ENCODE results near the gene EPN1.
A peak's percentile ranks its signal among the peaks of the same experiment; 100 is the strongest.

EPN1 gene

GRCh38 chr19:55677572-55678028, 2.6 kb downstream of the EPN1 start:
- Histone ChIP-seq H3K4me3 (ENCODE audit: low read length) (no peak overlapping the region), H3K36me3 (ENCODE audit: control insufficient read depth, insufficient read depth, low read length) (peaks cover 32% of the 10 kb centered on the region), H3K27me3 (ENCODE audit: control insufficient read depth, insufficient read depth, low read length) (no peaks in the 10 kb centered on the region), H3K9me3 (ENCODE audit: control insufficient read depth, low read length) (no peaks in the 10 kb centered on the region), H3K4me1 (ENCODE audit: control insufficient read depth, insufficient read depth, low read length) (peaks cover 57% of the 10 kb centered on the region), H3K9ac (ENCODE audit: low read length) (peak overlapping the region; percentile 91)

DNA sequence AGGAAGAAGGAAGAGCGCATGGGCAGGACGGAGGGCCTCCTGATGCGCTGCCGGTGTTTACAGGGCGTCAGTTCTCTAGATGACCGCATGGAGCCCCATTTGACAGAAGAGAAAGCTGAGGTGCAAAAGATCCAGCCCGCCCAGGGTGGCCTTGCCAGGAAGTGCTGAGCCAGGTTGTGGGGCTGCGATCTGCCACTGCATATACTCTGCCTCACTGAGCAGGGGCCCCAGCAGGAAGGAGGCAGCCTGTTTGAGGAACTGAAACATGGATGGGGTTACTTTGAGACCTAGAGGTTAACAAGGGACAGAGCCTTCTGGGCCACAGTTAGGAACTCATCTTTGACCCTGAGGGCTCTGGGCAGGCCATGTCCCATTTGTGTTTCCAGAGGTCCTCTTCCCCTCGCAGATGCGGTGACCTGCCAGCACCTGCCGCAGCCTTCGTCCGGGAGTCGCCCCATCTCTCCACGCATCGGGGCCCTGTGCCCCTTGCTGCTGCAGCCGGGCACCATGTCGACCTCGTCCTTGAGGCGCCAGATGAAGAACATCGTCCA, 3.2 kb downstream of the EPN1 start:
- H3K4me1 ChIP-seq (ENCODE audit: control insufficient read depth, insufficient read depth, low read length) = peaks cover 60% of the 10 kb centered on the region
- H3K36me3 ChIP-seq (ENCODE audit: control insufficient read depth, insufficient read depth, low read length) = peaks cover 32% of the 10 kb centered on the region
- no peaks in the 10 kb centered on the region for H3K9me3 ChIP-seq (ENCODE audit: control insufficient read depth, low read length)
- no peak overlapping the region for H3K9ac ChIP-seq (ENCODE audit: low read length)
- H3K27me3 ChIP-seq (ENCODE audit: control insufficient read depth, insufficient read depth, low read length) = no peaks in the 10 kb centered on the region
- H3K4me3 ChIP-seq (ENCODE audit: low read length) = no peak overlapping the region

DNA sequence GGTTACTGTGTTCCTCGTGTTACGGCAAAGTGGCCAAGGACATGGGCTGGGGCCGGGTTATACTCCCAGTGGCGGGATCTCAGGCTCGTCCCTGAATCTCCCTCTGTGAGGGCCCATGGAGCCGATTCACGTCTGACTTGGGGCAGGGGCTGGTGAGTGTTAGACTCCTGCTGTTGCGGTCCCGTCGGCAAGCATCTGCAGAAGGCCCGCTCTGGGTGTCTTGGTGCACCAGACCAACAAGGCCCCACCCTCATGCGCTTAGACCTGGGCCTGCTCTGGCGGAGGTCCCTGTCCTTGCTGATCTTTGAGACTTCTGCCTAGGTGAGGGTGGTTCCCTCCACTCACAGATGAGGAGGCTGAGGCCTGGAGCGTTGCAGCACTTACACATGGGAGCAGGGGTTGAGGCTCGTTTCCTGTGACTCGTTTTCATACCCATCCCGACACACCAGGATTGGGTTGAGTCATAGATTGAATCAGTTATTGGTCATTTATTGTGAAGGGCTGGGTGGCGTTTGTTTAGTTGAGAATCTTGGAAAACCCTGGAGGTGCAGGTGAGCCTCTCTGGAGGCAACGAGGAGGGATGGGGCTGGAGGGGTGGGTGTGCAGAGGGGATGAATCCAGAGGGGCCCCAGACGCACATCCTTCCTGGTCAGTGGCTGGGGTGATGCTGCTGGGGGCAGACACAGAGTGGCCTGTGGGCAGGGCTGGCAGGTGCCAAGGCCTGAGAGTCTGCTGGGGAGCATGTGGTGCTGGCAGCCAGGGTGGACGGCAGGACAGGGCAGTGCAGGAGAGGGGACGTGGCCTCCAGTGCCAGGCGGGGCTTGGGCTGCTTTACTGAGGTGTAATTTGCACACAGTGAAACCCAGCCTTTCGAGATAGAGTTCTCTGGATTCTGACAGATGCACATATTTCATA, 4.6 kb downstream of the EPN1 start:
- H3K9ac ChIP-seq (ENCODE audit: low read length) = no peak overlapping the region
- H3K36me3 ChIP-seq (ENCODE audit: control insufficient read depth, insufficient read depth, low read length) = peaks cover 32% of the 10 kb centered on the region
- no peaks in the 10 kb centered on the region for H3K9me3 ChIP-seq (ENCODE audit: control insufficient read depth, low read length)
- no peaks in the 10 kb centered on the region for H3K27me3 ChIP-seq (ENCODE audit: control insufficient read depth, insufficient read depth, low read length)
- H3K4me3 ChIP-seq (ENCODE audit: low read length) = no peak overlapping the region
- H3K4me1 ChIP-seq (ENCODE audit: control insufficient read depth, insufficient read depth, low read length) = peaks cover 73% of the 10 kb centered on the region

- peaks cover 82% of the 10 kb centered on the region for H3K4me1 ChIP-seq (ENCODE audit: control insufficient read depth, insufficient read depth, low read length)
Observed at GRCh38 chr19:55680339-55681130, 5.5 kb downstream of the EPN1 start.

DNA sequence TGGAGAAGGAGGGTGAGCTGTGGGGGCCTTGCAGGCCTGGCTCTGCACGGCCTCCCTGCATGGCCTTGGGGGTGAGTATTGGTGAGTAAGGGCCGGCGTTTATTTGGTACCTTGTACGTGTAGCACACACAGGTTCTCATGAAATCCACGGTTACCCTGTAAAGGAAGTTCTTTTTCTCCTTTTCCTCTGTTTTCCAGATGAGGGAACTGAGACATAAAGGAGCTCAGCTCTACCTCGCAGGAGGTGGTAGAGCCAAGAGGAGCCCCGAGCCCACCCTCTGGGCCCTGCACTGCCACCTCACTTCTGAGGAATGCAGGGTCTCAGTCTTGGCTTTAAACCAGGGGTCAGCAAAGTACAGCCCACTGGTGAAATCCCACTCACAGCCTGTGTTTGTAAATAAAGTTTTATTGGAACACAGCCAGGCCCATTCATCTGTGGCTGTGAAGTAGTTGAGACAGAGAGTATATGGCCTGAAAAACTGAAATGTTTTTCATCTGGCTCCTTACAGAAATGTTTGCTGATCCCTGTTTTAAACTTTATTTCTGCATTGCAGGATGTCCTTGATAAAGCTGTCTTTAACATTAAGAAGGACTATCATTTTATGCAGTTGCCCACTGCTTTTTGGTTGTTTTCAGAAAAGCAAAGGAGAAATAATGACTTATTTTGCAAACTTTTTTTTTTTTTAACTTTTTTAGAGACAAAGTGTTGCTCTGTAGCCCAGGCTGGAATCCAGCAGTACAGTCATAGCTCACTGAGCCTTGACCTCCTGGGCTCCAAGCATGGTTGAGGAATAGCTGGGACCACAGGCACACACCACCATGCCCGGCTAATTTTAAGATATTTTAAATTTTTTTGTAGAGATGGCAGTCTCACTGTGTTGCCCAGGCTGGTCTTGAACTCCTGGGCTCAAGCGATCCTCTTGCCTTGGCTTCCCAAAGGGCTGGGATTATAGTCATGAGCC, 6.4 kb downstream of the EPN1 start:
- H3K4me1 ChIP-seq (ENCODE audit: control insufficient read depth, insufficient read depth, low read length) = peaks cover 91% of the 10 kb centered on the region
- H3K4me3 ChIP-seq (ENCODE audit: low read length) = no peak overlapping the region
- peaks cover 43% of the 10 kb centered on the region for H3K36me3 ChIP-seq (ENCODE audit: control insufficient read depth, insufficient read depth, low read length)
- no peaks in the 10 kb centered on the region for H3K27me3 ChIP-seq (ENCODE audit: control insufficient read depth, insufficient read depth, low read length)
- no peak overlapping the region for H3K9ac ChIP-seq (ENCODE audit: low read length)
- H3K9me3 ChIP-seq (ENCODE audit: control insufficient read depth, low read length) = no peaks in the 10 kb centered on the region

More at GRCh38 chr19:55680339-55681130, 5.5 kb downstream of the EPN1 start:
- Histone ChIP-seq H3K27me3 (ENCODE audit: control insufficient read depth, insufficient read depth, low read length) (no peaks in the 10 kb centered on the region), H3K36me3 (ENCODE audit: control insufficient read depth, insufficient read depth, low read length) (peaks cover 39% of the 10 kb centered on the region), H3K4me3 (ENCODE audit: low read length) (no peak overlapping the region), H3K9ac (ENCODE audit: low read length) (no peak overlapping the region), H3K9me3 (ENCODE audit: control insufficient read depth, low read length) (no peaks in the 10 kb centered on the region)

GRCh38 chr19:55683449-55684261, 8.6 kb downstream of the EPN1 start:
- Histone ChIP-seq H3K36me3 (ENCODE audit: control insufficient read depth, insufficient read depth, low read length) (peaks cover 41% of the 10 kb centered on the region), H3K4me1 (ENCODE audit: control insufficient read depth, insufficient read depth, low read length) (peaks cover 92% of the 10 kb centered on the region), H3K9me3 (ENCODE audit: control insufficient read depth, low read length) (no peaks in the 10 kb centered on the region), H3K9ac (ENCODE audit: low read length) (peak overlapping the region; percentile 32), H3K27me3 (ENCODE audit: control insufficient read depth, insufficient read depth, low read length) (no peaks in the 10 kb centered on the region), H3K4me3 (ENCODE audit: low read length) (peak overlapping the region; percentile 0)

DNA sequence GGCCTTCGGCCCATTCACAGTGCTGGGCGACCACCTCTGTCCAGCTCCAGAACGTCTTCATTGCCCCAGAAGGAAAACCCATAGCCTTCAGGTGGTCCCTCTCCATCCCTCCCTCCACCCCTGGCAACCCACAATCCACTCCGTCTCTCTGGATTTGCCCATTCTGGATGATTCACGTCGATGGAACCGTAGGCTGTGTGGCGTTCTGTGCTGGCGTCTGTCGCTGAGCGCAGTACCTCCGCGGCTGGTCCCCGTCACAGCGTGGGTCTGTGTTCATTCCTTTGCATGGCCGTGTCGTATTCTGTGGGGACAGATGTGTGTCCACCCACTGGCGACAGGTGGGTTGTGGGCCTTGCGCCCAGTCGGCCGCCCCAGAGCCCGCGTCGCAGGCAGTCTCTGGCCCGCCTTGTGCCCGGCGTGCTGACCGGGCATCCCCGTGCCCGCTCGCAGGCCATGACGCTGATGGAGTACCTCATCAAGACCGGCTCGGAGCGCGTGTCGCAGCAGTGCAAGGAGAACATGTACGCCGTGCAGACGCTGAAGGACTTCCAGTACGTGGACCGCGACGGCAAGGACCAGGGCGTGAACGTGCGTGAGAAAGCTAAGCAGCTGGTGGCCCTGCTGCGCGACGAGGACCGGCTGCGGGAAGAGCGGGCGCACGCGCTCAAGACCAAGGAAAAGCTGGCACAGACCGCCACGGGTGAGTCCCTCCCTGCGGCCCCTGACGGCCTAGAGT, 10.1 kb downstream of the EPN1 start:
- Histone ChIP-seq H3K9ac (ENCODE audit: low read length) (peak overlapping the region; percentile 38), H3K4me1 (ENCODE audit: control insufficient read depth, insufficient read depth, low read length) (peaks cover 92% of the 10 kb centered on the region), H3K27me3 (ENCODE audit: control insufficient read depth, insufficient read depth, low read length) (no peaks in the 10 kb centered on the region)

GRCh38 chr19:55685776-55686175, 10.8 kb downstream of the EPN1 start:
- H3K9me3 ChIP-seq (ENCODE audit: control insufficient read depth, low read length) = no peaks in the 10 kb centered on the region
- peak overlapping the region; percentile 9 for H3K9ac ChIP-seq (ENCODE audit: low read length)
- no peak overlapping the region for H3K4me3 ChIP-seq (ENCODE audit: low read length)
- H3K27me3 ChIP-seq (ENCODE audit: control insufficient read depth, insufficient read depth, low read length) = no peaks in the 10 kb centered on the region
- peaks cover 86% of the 10 kb centered on the region for H3K4me1 ChIP-seq (ENCODE audit: control insufficient read depth, insufficient read depth, low read length)
- peaks cover 41% of the 10 kb centered on the region for H3K36me3 ChIP-seq (ENCODE audit: control insufficient read depth, insufficient read depth, low read length)

More for the DNA sequence above, 10.1 kb downstream of the EPN1 start:
- peaks cover 39% of the 10 kb centered on the region for H3K36me3 ChIP-seq (ENCODE audit: control insufficient read depth, insufficient read depth, low read length)
- H3K9me3 ChIP-seq (ENCODE audit: control insufficient read depth, low read length) = no peaks in the 10 kb centered on the region
- H3K4me3 ChIP-seq (ENCODE audit: low read length) = no peak overlapping the region

DNA sequence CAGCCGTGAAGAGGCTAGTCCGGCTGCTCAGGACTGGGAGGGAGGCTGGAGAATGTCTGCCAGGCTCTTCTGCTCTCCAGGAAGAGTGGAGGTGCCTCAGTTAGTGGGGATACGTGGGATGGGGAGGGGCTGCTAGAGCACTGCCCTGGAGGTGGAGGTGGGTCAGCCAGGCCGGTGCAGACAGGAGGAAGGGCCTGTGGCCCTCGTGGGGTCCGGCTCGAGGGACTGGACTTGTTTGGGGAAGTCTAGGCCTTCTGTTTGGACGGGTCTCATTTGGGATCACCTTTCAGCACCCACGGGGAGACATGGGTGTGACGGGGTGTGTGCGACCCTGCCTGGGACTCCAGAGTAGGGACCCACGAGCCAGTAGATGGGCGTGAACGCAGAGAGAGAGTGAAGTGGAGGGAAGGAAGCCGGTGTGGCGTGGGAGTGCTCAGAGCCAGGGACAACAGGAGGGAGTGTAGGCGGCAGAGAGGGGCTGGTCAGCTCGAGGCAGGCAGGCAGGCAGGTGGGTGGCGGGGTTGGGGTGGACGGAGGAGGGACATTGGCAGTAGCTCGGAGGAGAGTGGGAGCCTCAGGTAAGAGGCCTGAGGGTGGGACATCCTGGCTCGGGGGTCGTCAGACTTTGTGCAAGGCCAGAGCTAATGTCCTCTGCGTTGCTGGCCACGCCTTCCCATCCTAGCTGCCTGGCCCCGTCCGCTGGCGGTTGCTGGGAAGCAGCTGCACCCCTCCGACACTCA, 11.5 kb downstream of the EPN1 start:
- H3K4me1 ChIP-seq (ENCODE audit: control insufficient read depth, insufficient read depth, low read length) = peaks cover 79% of the 10 kb centered on the region
- H3K9ac ChIP-seq (ENCODE audit: low read length) = no peak overlapping the region
- no peaks in the 10 kb centered on the region for H3K9me3 ChIP-seq (ENCODE audit: control insufficient read depth, low read length)
- peaks cover 36% of the 10 kb centered on the region for H3K36me3 ChIP-seq (ENCODE audit: control insufficient read depth, insufficient read depth, low read length)
- H3K27me3 ChIP-seq (ENCODE audit: control insufficient read depth, insufficient read depth, low read length) = no peaks in the 10 kb centered on the region
- no peak overlapping the region for H3K4me3 ChIP-seq (ENCODE audit: low read length)

Data from mucosa of stomach (tissue), 1 donor.